Body of pancreas (tissue), 4 donors: ENCODE measurements around the gene GCA.

Experiments
- POLR2A ChIP-seq, 3 donors: fragments of 450-650 bp; IDR thresholded peaks; one replicate each; pipeline ENCODE4 v1.6.1; 2016; ENCODE audit warnings: antibody characterized with exemption in 3 of 3, mild to moderate bottlenecking in 2 of 3
- TF ChIP-seq, protein P1 (sequence below), 7 experiments: fragments of 450-650 bp in 4 of 7; fragments of 200-600 bp in 3 of 7; sonication (generic) in 3 of 7; IDR thresholded peaks; one replicate each; pipeline ENCODE4 v1.5.1; 2016 to 2019; ENCODE audit warnings: antibody characterized with exemption in 7 of 7

DNA sequence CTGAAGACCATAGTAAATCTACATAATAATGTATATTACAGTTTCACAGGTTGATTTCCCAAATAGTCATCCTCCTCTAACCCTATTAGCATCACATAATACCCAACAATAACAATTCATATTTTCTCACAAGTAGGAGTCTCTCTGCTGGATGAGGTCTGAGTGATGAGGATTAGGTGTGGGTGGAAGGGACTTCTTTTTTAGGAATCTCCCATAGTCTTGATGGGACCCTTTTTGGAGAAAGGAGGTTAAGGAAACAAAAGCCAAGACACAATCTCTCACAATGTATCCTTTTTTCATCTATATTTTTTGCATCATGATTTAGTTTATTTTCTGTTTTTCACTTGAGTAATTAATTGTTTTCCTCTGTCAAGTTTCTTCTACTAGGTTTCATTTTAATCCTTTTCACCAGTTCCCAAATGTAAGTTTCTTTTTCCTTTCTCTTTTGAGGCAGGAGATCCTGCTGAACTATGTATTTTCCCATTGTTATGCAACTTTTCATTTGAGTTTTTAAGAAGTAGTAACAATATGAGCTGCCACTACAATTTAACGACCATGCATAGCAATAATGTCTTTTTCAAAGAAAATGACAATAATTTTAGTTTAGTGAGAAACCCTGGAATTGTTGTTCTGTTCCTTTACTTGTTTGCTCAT, 22.9 kb upstream of the GCA start:
- TF ChIP-seq, protein P1, sequence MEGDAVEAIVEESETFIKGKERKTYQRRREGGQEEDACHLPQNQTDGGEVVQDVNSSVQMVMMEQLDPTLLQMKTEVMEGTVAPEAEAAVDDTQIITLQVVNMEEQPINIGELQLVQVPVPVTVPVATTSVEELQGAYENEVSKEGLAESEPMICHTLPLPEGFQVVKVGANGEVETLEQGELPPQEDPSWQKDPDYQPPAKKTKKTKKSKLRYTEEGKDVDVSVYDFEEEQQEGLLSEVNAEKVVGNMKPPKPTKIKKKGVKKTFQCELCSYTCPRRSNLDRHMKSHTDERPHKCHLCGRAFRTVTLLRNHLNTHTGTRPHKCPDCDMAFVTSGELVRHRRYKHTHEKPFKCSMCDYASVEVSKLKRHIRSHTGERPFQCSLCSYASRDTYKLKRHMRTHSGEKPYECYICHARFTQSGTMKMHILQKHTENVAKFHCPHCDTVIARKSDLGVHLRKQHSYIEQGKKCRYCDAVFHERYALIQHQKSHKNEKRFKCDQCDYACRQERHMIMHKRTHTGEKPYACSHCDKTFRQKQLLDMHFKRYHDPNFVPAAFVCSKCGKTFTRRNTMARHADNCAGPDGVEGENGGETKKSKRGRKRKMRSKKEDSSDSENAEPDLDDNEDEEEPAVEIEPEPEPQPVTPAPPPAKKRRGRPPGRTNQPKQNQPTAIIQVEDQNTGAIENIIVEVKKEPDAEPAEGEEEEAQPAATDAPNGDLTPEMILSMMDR (IDR thresholded peaks at IDR 0.05), result no peak
- TF ChIP-seq POLR2A (IDR thresholded peaks at IDR 0.05), result no peak
